Tibial artery (tissue), 4 donors: ENCODE measurements around the gene NMRK1.

Source experiments
- DNase-seq, 2 donors: peaks; one replicate each; pipeline ENCODE4 v3.0.0-alpha.2; 2019
- H3K27ac ChIP-seq, 2 donors: fragments of 200-600 bp; sonication (generic) in 1 of 2; 1 replicate in 1 of 2; 2 replicates in 1 of 2; pipeline ENCODE4 v1.5.1; 2018 to 2019; ENCODE audit warnings: mild to moderate bottlenecking in 1 of 2
- H3K27me3 ChIP-seq, 2 donors: fragments of 200-600 bp; sonication (generic) in 1 of 2; one replicate each; pipeline versions ENCODE4 v1.5.1 to v1.6.0; 2016 to 2019
- H3K36me3 ChIP-seq, 3 donors: fragments of 200-600 bp; sonication (generic) in 2 of 3; one replicate each; pipeline ENCODE4 v1.5.1; 2016 to 2019; ENCODE audit warnings: mild to moderate bottlenecking in 2 of 3
- H3K4me1 ChIP-seq, 4 donors: fragments of 200-600 bp; sonication (generic) in 2 of 4; 1 replicate in 3 of 4; 2 replicates in 1 of 4; pipeline ENCODE4 v1.5.1; 2016 to 2019
- H3K4me3 ChIP-seq, 2 donors: fragments of 200-600 bp; sonication (generic) in 1 of 2; 1 replicate in 1 of 2; 2 replicates in 1 of 2; pipeline ENCODE4 v1.5.1; 2018 to 2019; ENCODE audit warnings: mild to moderate bottlenecking in 2 of 2
- H3K9me3 ChIP-seq, 3 donors: fragments of 200-600 bp; sonication (generic) in 1 of 3; one replicate each; pipeline ENCODE4 v1.5.1; 2016 to 2019
- CTCF ChIP-seq, 2 experiments: fragments of 200-600 bp in 1 of 2; fragments of 450-650 bp in 1 of 2; IDR thresholded peaks; one replicate each; pipeline ENCODE4 v1.5.1; 2017 to 2019; ENCODE audit warnings: antibody characterized with exemption in 2 of 2, mild to moderate bottlenecking in 1 of 2, moderate library complexity in 1 of 2
- intact Hi-C: fragments of 100-400 bp; cut with DNase I; formaldehyde crosslinking; loops from one replicate; pipeline ENCODE4 v1.15.0; 2023; ENCODE audit warnings: low total_unique reads

Gene NMRK1

GRCh38 chr9:75071530-75072122, 16.3 kb downstream of the NMRK1 start:
- H3K4me3 ChIP-seq, result no peak overlapping the region
- intact Hi-C loops, result no loop called here
- H3K36me3 ChIP-seq, result peaks cover 7 to 40% (median 9%) of the 10 kb centered on the region in 3 donors

GRCh38 chr9:75069171-75069570, 18.8 kb downstream of the NMRK1 start:
- TF ChIP-seq CTCF (IDR thresholded peaks at IDR 0.05), result no peak
- Histone ChIP-seq H3K9me3 (no peaks in the 10 kb centered on the region), H3K4me3 (no peak overlapping the region), H3K27me3 (no peaks in the 10 kb centered on the region), H3K27ac (no peak overlapping the region), H3K4me1 (peaks cover 0 to 2% (median 0%) of the 10 kb centered on the region in 4 donors), H3K36me3 (peaks cover 8 to 52% (median 9%) of the 10 kb centered on the region in 3 donors)
- intact Hi-C loops, result no loop called here
- DNase-seq, result no peak

More at GRCh38 chr9:75071530-75072122, 16.3 kb downstream of the NMRK1 start:
- Histone ChIP-seq H3K27me3 (no peaks in the 10 kb centered on the region), H3K4me1 (no peaks in the 10 kb centered on the region), H3K9me3 (no peaks in the 10 kb centered on the region), H3K27ac (no peak overlapping the region)
- no peak for DNase-seq
- no peak for TF ChIP-seq CTCF (IDR thresholded peaks at IDR 0.05)

GRCh38 chr9:75067894-75068293, 20.1 kb downstream of the NMRK1 start:
- Histone ChIP-seq H3K9me3 (no peaks in the 10 kb centered on the region), H3K27me3 (no peaks in the 10 kb centered on the region), H3K4me3 (no peak overlapping the region), H3K4me1 (peaks cover 0 to 3% (median 0%) of the 10 kb centered on the region in 4 donors), H3K36me3 (peaks cover 13 to 52% (median 16%) of the 10 kb centered on the region in 3 donors), H3K27ac (no peak overlapping the region)
- DNase-seq, result no peak
- intact Hi-C loops, result no loop called here
- TF ChIP-seq CTCF (IDR thresholded peaks at IDR 0.05), result no peak

GRCh38 chr9:75065510-75065909, 22.4 kb downstream of the NMRK1 start:
- Histone ChIP-seq H3K4me3 (no peak overlapping the region), H3K36me3 (peaks cover 21 to 59% (median 27%) of the 10 kb centered on the region in 3 donors), H3K27ac (no peak overlapping the region), H3K27me3 (no peaks in the 10 kb centered on the region), H3K4me1 (peaks cover 0 to 3% (median 0%) of the 10 kb centered on the region in 4 donors), H3K9me3 (no peaks in the 10 kb centered on the region)
- no peak for DNase-seq
- no peak for TF ChIP-seq CTCF (IDR thresholded peaks at IDR 0.05)
- intact Hi-C loops, result no loop called here

GRCh38 chr9:75064307-75065025, 23.5 kb downstream of the NMRK1 start:
- Histone ChIP-seq H3K27ac (no peak overlapping the region), H3K9me3 (no peaks in the 10 kb centered on the region), H3K27me3 (no peaks in the 10 kb centered on the region), H3K4me1 (peaks cover 0 to 3% (median 0%) of the 10 kb centered on the region in 4 donors), H3K4me3 (no peak overlapping the region), H3K36me3 (peaks cover 22 to 57% (median 27%) of the 10 kb centered on the region in 3 donors)
- DNase-seq, result no peak
- TF ChIP-seq CTCF (IDR thresholded peaks at IDR 0.05), result no peak
- intact Hi-C loops, result no loop called here
